ENCODE measurements around the gene TTC33.

Gene TTC33

DNA sequence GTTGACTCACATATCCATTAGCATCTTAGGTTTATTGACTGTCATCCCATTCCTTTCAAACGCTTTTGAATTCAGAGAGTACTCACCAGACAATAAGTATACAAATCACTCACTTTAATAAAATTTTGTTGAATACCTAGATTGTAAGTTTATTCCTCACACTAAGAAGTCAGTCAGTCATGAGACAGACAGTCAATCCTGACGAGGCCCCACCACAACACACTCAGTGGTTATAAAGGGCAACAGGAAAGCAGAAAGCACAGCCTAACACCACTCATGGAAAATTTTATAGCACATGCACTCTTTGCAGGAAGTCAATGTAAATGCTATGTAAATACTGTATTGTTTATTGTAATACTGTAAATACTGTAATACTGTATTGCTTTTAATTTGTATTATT, 252.3 kb downstream of the TTC33 start:
- peak in 1 of 2 donors; percentile 43 for DNase-seq

DNA sequence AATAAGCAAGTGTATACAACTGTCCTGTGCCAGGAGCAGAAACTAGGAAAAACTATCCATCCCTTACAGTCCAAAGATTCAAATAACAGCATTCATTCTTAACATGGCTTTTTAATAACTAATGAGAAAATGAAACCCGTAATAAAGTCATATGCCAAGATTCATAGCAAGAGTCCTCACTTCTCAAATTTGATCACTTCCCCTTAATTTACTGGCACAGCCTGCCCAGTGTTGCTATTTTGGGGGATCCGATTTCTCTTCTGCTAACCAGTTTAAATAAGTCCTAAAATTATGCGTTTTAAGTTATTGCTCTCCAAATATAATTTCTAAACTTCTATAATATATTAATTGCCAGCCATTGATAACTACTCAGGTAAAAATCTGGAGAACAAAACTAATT, 253.0 kb downstream of the TTC33 start:
- peak in 1 of 2 donors; percentile 68 for DNase-seq

DNA sequence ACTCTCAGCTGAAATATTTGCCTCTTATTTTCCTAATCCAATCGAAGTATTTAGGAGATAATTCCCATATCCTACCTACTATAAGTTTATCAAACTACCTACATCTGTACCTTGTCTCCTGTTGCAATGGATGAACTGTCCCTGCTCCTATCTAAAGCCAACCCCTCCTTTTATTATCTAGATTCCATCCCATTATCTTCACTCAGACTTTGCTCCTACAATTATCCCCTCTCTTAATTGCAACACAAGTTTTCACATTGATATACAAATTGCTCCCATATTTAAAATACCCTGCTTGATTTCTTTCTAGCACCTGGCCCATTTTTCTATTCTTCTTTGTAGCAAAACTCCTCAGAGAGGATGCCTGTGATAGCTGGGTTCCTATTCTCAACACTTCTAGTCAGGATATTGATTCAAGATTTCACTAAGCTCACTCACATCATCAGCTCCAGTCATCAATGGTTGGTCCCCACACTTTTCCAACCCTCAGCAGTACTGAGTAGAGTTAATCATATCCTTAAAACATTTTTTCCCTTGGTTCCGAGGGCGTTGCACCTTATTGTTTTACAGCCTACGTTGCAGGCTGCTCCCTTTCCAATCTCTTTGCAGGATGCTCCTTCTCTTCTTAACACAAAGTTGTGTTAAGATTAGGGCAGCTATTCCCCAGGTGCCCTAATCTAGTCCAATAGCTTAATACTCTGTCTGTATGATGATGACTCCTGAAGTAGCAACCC, 253.9 kb downstream of the TTC33 start:
- no peak for DNase-seq

DNA sequence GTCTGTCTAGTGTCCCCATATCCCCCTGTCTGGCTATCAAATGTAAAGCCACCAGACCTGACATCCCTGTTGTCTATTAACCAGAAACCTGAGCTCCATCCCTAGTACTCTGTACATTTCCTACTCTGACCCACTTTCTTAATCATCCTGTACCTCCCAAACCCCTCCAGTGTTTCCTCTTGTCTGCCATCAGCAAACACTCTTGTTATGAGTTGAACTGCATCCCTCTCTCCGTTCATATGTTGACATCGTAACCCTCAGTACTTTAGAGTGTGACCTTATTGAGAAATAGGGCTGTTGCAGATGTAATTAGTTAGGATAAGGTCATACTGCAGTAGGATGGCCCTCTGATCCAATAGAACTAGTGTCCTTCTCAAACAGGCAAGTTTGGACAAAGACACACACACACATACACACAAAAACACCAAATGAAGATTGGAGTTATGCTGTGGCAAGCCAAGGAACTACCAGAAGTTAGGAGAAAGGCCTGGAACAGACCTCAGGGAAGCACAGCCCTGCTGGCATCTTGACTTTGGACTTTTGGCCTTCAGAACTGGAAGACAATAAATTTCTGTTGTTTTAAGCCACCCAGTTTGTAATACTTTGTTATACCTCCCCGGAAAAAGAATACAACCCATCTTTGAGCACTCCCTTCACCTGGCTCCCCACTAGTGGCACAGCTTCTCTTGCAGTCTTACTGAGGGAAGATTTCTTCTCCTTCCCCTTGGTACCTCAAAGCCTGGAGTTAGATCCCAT, 256.1 kb downstream of the TTC33 start:
- DNase-seq = no peak

DNA sequence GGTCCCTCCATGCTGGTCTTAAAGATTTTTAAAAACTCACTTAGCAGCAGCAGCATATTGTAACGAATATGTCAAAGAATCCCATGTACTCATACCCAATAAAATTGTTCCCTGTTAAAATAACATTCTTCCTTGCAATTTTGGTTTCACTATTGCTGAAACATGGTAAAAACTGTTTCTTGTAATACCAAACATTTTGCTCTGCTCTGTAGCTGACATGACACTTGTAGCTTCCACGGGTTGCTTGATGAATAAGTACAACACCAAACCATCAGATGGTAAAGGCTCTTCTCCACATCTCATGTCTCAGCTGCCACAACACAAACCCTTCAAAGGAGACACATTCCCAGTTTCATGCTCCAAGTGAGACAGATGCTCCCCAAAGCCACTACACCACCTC, 256.8 kb downstream of the TTC33 start:
- no peak for DNase-seq

DNA sequence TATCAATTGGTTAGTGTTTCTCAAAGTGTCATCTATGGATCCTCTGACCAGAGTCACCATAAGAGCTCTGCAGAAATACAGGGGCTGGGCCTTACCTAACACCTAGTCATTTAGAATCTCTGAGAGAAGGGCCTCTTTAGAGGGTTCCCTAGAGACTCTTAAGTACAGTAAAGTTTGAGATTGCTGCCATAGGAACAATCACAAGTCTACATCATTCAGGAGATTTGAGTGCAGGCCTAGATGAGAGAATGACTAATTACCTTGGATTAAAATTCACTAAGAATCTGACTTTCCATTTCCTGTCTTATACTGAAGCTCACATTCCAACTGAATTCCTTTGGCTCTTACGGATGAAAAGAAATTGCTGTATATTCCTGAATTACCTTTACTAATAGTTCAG, 258.2 kb downstream of the TTC33 start:
- DNase-seq = no peak

DNA sequence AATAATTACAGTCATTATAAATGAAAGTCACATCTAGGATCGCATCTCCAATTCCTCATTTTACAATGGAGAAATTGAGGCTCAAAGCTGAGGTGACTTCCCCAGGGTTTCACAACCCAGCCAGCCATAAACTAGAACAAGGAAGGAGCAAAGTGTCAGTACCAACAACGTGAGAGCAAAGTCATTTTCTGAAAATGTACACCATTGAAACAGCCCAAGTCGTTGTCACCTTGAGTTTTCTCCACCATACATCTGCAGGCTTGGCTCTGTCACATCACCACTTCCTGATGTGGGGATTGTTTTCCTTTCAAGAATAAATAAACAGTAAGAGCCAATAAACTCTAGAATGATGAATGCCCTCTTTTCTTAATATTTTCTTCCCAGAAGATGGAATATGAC, 260.5 kb downstream of the TTC33 start:
- DNase-seq = no peak

DNA sequence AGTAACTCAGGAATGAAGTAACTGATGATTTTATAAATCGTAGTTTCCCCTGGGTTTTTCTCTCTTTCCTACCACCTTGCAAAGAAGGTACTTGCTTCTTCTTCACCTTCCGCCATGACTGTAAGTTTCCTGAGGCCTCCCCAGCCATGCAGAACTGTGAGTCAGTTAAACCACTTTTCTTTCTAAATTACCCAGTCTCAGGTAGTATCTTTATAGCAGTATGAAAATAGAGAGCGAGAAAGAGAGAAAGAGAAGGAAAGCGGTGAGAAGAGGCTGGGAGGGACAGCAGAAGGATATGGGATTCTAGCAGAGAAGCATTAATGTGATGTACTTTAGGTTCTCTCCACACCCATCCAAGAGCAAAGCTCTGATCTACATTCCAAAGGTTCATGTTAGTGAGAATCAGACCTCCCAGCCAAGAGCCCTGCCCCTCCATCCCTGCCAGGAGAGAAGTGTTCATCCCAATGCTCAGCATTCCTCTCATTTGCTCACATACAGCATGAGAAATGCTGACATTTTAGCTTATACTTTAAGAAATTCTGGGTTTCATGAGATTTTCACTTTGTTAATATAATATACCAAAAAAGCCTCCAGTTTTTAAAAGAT, 261.0 kb downstream of the TTC33 start:
- DNase-seq = no peak

DNA sequence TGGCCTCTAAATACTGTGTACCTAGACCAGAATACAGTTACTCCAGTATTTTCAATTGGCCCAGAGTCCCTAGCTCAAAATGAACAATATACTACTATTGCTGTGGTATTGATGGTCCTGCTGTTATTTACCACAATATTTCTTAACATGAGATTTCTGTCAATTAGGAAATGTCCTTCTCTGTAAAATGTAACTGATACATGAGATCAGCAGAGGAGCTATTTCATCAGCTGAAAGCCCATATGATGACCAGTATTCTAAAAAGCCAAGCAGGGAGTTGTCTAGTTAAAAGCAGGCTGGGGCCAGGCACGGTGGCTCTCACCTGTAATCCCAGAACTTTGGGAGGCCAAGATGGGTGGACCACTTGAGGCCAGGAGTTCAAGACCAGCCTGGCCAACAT, 263.7 kb downstream of the TTC33 start:
- no peak for DNase-seq

DNA sequence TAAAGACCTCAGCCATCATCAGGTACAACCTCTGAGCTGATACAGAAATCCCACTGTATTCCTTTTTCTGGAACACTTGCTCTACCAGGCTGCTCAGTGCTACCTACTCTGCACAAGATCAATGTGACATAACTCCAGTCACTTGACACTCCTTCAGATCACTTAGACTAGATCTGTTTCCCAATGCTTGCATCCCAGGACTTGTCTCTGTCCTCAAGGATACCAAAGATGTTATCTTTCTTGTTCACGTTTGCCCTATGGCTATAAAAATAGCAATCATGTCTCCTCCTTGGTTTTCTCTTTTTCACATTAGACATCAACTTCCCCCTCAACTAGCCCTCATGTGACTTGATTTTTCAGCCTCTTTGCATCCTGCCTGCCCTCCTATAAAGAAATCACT, 264.1 kb downstream of the TTC33 start:
- DNase-seq = no peak

DNA sequence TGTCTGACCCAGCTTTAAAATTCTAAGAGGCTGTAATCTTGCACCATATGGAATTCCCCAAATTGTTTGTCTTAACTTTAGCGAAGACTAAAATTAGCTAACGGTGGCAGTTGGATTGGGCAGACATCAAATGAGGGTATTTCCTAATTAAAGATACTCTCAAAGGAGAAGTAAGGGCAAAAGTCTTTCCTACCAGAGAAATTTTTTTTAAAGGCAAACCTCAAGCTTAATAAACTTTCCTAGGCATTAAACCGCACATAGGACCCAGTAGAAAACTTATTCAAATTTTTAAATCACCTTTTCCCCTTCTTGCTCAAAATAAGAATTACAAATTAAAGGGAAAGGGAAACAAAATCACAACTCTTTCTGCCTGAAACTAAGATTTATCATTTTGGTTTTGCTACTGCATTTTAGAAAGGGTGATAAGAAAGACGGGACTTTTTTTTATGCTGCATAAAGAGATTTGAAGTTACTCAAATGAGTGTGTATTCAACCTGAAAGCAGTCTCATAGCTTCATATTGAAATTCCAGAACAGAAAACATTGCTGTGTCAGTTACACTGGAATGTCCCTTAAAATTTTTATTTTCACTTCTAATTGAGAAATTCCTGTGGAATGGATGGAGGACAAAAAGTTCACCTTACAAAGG, 265.2 kb downstream of the TTC33 start:
- peak in 1 of 2 donors; percentile 23 for DNase-seq

DNA sequence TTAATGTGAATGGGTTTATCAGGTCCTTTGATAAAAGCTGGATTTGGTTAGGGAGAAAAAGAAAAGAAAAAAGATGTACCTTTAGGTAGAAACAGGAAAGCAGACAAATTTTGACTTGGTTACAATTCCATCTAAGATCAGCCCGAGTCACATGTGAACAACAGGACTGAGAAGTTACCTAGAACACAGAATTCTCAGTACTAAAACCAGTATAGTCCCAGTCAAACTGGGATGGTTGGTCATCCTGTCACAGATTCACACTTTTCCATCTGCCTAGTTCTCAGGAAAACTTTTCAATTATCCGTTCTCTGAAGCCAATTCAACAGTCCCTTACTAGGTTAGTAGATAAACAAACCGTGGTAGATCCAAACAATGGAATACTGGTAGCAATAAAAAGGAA, 266.3 kb downstream of the TTC33 start:
- no peak for DNase-seq

DNA sequence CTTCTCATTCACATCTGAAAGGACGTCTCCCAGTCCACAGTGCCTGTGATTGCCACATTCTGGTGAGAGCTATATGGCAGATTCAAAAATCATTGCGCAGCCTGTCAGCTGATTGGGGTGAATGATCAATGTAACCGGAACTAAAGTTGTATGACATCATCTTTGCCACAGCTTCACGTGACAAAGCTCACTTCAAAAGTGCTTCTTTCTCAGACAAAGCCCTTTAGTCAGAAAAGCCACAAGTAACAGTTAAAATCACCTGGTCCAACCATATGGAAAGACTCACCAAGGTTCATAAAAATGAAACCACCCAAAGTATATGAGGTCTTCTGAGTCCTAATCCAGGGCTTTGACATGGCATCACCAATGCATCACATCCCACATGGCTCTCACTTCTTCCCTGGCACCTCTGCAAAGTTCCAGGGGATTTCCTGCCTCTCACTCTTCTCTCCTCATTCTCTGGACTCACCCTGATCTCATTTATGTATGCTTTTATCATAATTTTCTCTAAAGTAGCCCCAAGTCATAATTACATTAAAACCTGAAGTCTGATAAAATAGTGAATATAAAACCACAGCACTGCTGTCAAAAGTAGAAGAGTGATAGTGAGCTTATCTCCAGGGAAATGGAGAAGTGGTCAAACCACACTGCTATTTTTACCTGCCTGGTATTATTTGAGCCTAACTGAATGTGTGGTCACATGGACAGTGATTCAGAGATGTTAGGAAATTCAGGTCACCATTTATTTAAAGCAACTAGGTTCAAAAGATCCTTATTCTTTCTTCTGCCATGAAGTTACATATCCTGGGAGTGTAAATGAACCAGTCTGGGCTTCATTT, 269.1 kb downstream of the TTC33 start:
- DNase-seq = peak in 1 of 2 donors; percentile 62

DNA sequence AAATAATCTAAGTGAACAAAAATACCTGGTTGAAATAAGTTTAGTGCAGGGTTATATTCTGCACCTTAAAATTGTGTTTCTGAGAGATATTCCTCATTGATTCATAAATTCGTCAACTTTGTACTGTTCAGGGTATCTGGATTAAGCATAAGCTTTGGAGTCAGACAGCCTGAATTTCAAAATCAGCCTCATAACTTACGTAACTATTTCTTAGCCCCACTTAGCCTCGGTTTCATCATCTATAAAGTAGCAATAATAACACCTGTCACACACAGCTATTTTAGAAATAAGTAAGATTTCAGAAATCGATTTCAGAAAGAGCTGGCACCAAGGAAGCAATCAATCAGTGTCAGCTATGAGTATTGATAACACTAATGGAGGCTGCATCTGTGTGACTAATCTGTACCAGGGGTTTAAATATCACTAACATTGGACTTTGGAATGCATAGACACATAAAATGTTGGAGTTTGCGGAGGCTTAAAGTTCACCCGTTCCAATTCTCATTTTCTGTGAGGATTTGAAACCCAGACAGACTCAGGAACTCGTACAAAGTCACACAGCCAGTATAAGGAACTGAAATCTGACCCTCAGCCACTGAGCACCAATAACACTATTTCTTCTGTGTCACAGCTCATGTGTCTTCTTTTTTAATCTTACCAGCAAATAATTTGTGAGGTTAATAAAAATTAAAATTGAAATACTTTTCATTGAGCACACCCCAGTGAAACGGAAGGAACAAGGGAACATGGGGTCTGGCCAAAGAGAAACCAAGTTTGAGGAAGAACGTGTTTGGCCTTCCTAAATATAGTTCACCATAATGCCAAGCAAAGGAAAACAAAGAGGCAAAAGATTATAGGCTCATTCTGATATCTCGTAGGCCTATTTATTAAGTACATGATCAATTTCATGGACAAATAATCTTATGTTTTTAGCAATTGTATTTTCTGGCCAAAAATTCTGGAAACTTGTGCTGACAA, 270.5 kb downstream of the TTC33 start:
- no peak for DNase-seq

DNA sequence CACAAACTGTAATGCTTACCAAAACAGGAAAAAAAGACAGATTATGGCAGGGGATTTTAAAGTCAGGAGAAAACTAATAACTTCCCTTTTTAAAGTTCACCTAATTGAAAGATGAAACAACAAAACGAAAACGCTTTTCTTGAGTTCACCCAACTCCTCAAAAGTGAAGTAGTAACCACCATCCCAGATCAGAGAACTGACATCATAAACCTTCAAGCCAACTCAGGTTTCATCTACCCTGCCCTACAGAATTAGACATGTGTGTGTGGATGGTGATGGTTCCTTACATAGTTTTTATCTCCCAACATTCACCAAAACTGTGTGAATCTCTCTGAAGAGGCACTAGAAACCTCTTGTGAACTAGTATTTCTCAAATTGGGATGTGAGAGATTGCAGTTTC, 271.3 kb downstream of the TTC33 start:
- no peak for DNase-seq

DNA sequence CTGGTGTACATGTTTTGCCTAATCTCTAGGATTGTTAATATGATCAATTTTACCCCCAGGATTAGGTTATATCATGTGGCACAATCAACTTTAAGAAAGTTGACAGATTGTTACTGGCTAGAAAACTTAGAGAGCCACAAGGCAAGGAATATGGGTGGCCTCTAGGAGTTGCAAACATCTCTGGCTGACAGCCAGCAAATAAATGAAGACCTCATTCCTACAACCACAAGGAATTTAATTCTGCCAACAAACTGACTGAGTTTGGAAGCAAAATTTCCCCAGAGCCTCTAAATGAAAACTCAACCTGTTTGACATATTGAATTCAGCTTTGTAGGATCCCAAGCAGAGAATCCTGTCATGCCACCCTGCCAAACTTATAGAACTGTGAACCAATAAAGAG, 272.4 kb downstream of the TTC33 start:
- DNase-seq = no peak

DNA sequence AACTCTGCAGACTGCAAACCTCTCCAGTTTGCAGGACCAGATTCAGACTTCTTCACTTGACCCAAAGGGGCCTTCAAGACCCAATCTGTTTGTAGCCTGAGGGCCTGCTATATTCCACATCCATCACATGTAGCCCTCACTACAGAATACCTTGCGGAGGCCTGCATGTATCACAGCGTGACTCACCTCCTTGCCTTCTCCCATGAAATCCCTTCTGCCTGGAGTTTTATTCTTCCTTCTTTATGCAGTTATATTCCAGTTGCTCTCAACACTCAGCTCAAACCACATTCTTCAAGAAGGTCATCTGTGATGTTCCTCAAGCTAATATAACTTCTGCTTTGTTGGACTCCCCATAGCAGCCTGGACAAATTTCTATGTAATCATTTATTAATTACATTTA, 274.5 kb downstream of the TTC33 start:
- DNase-seq = no peak

DNA sequence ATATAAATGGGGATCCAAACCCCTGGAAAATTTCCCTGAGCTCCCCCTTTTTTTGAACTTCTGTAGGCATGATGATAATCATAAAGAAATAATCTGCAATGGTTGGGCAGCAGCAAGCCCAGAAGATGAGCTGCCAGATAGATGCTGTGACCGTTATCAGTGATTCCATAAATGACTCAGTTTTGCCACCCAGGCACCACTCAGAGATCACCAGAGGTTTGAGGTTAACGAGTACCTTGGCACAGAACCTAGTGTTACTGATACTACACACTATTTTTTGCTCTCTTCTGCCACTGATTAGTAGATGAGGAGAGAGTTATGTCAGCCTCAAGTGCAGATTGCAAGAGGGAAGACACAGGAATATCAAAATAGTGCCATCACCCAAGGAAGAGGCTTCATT, 275.4 kb downstream of the TTC33 start:
- no peak for DNase-seq

DNA sequence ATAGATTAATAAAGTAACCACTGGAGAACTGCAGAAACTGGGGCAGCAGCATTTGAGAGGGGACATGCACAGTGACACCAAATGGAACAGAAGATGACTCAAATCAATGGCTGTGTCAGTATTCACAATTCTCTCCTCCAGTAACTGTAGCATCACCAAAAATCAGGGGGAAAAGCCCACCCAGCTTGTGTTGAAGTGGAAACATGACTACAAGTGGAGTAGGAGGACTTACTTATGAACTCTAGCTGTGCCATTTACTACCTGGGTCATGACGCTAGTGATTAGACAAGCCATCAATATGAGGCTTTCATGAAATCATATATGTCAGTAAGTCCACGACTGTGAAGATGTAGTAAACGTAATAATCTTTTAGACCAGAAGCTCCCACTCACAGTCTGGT, 275.8 kb downstream of the TTC33 start:
- no peak for DNase-seq

DNA sequence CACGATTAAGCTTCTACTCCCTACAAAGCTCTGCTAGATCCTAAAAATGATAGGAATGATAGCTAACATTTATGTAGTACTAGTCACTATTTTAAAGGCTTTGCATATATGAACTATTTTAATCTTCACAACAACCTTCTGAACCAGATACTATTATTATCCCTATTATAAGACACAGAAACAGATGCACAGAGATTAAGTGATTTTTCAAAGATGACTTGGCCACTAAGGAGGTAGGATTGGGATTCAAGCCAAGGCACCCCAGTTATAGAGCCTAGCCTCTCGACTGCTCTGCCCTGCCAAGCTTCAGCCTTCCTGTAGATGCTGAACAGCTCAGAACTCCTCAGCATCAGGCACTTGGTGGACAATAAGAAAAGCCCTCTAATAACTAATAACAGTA, 277.0 kb downstream of the TTC33 start:
- DNase-seq = no peak

DNA sequence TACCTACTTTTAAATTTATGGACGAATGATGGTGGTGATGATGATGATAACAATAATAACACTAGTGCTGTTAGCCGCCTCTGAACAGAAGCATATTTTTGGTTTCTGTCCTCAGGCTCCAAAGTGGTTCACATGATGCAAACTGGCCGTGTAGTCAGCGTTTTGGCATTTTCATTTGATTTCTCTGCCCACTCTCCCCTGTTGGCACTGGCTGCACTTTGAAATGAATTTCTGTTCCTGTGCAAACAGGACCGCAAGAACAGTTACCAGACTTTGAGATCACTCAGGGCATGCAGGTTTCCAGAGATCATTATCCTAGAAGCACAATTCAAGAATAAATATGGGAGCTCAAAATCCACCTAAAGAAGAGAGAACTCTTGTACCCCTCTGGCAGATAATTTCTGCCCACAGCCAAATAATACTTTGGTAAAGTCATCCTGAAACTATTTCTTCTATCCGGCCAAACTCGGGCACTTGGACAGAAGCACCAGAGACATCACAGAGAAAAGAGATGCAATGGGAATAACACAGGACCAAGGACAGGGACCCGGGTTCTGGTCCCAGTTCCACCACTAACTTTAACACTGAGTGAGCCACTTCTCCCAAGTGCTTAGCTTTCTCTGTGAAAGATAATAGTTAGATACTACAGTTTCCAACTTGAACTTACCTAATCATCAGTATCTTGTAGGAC, 277.8 kb downstream of the TTC33 start:
- DNase-seq = no peak
